ENCODE results near the gene SMCO2. TPM values are rescaled to one million over a fixed set of nuclear protein-coding genes. Genes with fewer than 3 reads are reported as not detected.

SMCO2 gene
- total RNA-seq, 3 donors from 2014 or later (not counting 1 experiment from before 2014, with no cell fraction given): not detected

- H3K27me3 Mint-ChIP-seq (ENCODE audit: low read depth in 2 of 2): peaks cover 0 to 25% of the 10 kb centered on the region in 2 donors
- H3K27ac Mint-ChIP-seq: no peak overlapping the region
- no peak for ATAC-seq
- no peak for TF ChIP-seq CTCF (IDR thresholded peaks at IDR 0.05)
- H3K9me3 ChIP-seq (ENCODE audit: control insufficient read depth, insufficient read depth, low read length): no peaks in the 10 kb centered on the region
- H3K4me3 ChIP-seq (ENCODE audit: low read length): no peak overlapping the region
- intact Hi-C loops (cut with micrococcal nuclease): no loop called here
- H3K9me3 Mint-ChIP-seq: no peaks in the 10 kb centered on the region
- H3K27ac ChIP-seq (ENCODE audit: low read length): no peak overlapping the region
- no peaks in the 10 kb centered on the region for H3K36me3 Mint-ChIP-seq
- DNase-seq: no peak
- no peaks in the 10 kb centered on the region for H3K27me3 ChIP-seq (ENCODE audit: control insufficient read depth, insufficient read depth, low read length)
- H3K36me3 ChIP-seq (ENCODE audit: control insufficient read depth, insufficient read depth, low read length): no peaks in the 10 kb centered on the region
- H3K4me1 ChIP-seq (ENCODE audit: control insufficient read depth, insufficient read depth, low read length): no peaks in the 10 kb centered on the region
- H3K4me3 Mint-ChIP-seq: no peak overlapping the region
- 83% methylated on average over 3 of the region's 4 CpGs for WGBS (ENCODE audit: insufficient coverage)
- H3K4me1 Mint-ChIP-seq: peaks cover 7 to 8% of the 10 kb centered on the region in 2 donors
Observed at GRCh38 chr12:27431185-27431584, 15.4 kb upstream of the SMCO2 start.

GRCh38 chr12:27434673-27435565 lies 11.6 kb upstream of the SMCO2 start:
- peak; percentile 50 for TF ChIP-seq CTCF (IDR thresholded peaks at IDR 0.05)
- peak; percentile 62 to 71 (median 67) for ATAC-seq
- Histone ChIP-seq H3K4me1 (ENCODE audit: control insufficient read depth, insufficient read depth, low read length) (no peaks in the 10 kb centered on the region), H3K27me3 (ENCODE audit: control insufficient read depth, insufficient read depth, low read length) (no peaks in the 10 kb centered on the region), H3K4me3 (ENCODE audit: low read length) (no peak overlapping the region), H3K36me3 (ENCODE audit: control insufficient read depth, insufficient read depth, low read length) (no peaks in the 10 kb centered on the region), H3K27ac (ENCODE audit: low read length) (no peak overlapping the region), H3K9me3 (ENCODE audit: control insufficient read depth, insufficient read depth, low read length) (no peaks in the 10 kb centered on the region)
- no peak overlapping the region for H3K27ac Mint-ChIP-seq
- DNase-seq: peak in 1 of 2 donors; percentile 52
- H3K36me3 Mint-ChIP-seq: no peaks in the 10 kb centered on the region
- 36% methylated on average over 5 of the region's 6 CpGs for WGBS (ENCODE audit: insufficient coverage)
- no peak overlapping the region for H3K4me3 Mint-ChIP-seq
- H3K9me3 Mint-ChIP-seq: no peaks in the 10 kb centered on the region
- H3K27me3 Mint-ChIP-seq (ENCODE audit: low read depth in 2 of 2): peaks cover 9 to 22% of the 10 kb centered on the region in 2 donors
- H3K4me1 Mint-ChIP-seq: peaks cover 7 to 8% of the 10 kb centered on the region in 2 donors
- intact Hi-C loops (cut with micrococcal nuclease): loop anchor here (1.0 to 2.0 kb wide), 2 partner anchors 218 to 268 kb away; no protein-coding TSS in a partner anchor

- H3K27ac Mint-ChIP-seq: no peak overlapping the region
- no peaks in the 10 kb centered on the region for H3K36me3 Mint-ChIP-seq
- no peaks in the 10 kb centered on the region for H3K9me3 Mint-ChIP-seq
- ATAC-seq (no peak), DNase-seq (no peak)
- no peaks in the 10 kb centered on the region for H3K9me3 ChIP-seq (ENCODE audit: control insufficient read depth, insufficient read depth, low read length)
- intact Hi-C loops (cut with micrococcal nuclease): no loop called here
- no peaks in the 10 kb centered on the region for H3K4me1 ChIP-seq (ENCODE audit: control insufficient read depth, insufficient read depth, low read length)
- TF ChIP-seq CTCF (IDR thresholded peaks at IDR 0.05): no peak
- H3K27me3 ChIP-seq (ENCODE audit: control insufficient read depth, insufficient read depth, low read length): no peaks in the 10 kb centered on the region
- H3K27me3 Mint-ChIP-seq (ENCODE audit: low read depth in 2 of 2): peaks cover 9 to 22% of the 10 kb centered on the region in 2 donors
- no peak overlapping the region for H3K4me3 Mint-ChIP-seq
- H3K4me1 Mint-ChIP-seq: peaks cover 7 to 8% of the 10 kb centered on the region in 2 donors
- H3K4me3 ChIP-seq (ENCODE audit: low read length): no peak overlapping the region
- no peaks in the 10 kb centered on the region for H3K36me3 ChIP-seq (ENCODE audit: control insufficient read depth, insufficient read depth, low read length)
- no peak overlapping the region for H3K27ac ChIP-seq (ENCODE audit: low read length)
Observed at GRCh38 chr12:27436029-27436428, 10.5 kb upstream of the SMCO2 start.

Measured in natural killer cell (primary cell).